Endodermal cell (in vitro differentiated cells): ENCODE data around the gene FAM13A. TPM values are rescaled to one million over a fixed set of nuclear protein-coding genes. Genes with fewer than 3 reads are reported as not detected.

ENCODE experiments used
- DNase-seq: peaks from one replicate; pipeline ENCODE4 v3.0.0-alpha.2; 2017
- H3K27ac ChIP-seq: 2 replicates; pipeline ENCODE4 v1.5.1; 2013; ENCODE audit warnings: mild to moderate bottlenecking, low read depth, low read length, moderate library complexity
- H3K27me3 ChIP-seq: 2 replicates; pipeline ENCODE4 v1.6.1; 2013; ENCODE audit warnings: mild to moderate bottlenecking, low read length, moderate library complexity; ENCODE audit not compliant: insufficient read depth, control insufficient read depth, poor library complexity, severe bottlenecking
- H3K36me3 ChIP-seq: 2 replicates; pipeline ENCODE4 v1.7.0; 2013; ENCODE audit warnings: mild to moderate bottlenecking, low read length, moderate library complexity; ENCODE audit not compliant: control insufficient read depth, insufficient read depth
- H3K4me1 ChIP-seq: one replicate; pipeline ENCODE4 v1.7.0; 2013; ENCODE audit warnings: low read length; ENCODE audit not compliant: control insufficient read depth, insufficient read depth
- H3K4me3 ChIP-seq: 2 replicates; pipeline ENCODE4 v1.5.1; 2013; ENCODE audit warnings: mild to moderate bottlenecking, low read length, moderate library complexity
- H3K9ac ChIP-seq: 2 replicates; pipeline ENCODE4 v1.6.1; 2013; ENCODE audit warnings: mild to moderate bottlenecking, low read length, moderate library complexity; ENCODE audit not compliant: poor library complexity, severe bottlenecking; ENCODE audit errors: extremely low read depth
- H3K9me3 ChIP-seq: 2 replicates; pipeline ENCODE4 v1.6.1; 2013; ENCODE audit warnings: mild to moderate bottlenecking, low read length, moderate library complexity; ENCODE audit not compliant: control insufficient read depth
- H3K27ac Mint-ChIP-seq: 2 replicates; pipeline ENCODE4 v1.8.0; 2020; ENCODE audit warnings: mixed read lengths
- H3K27me3 Mint-ChIP-seq: 2 replicates; pipeline ENCODE4 v1.8.0; 2021; ENCODE audit warnings: mild to moderate bottlenecking, mixed read lengths; ENCODE audit not compliant: insufficient read depth
- H3K36me3 Mint-ChIP-seq: 2 replicates; pipeline ENCODE4 v1.8.0; 2020; ENCODE audit warnings: low read depth, mixed read lengths
- H3K4me1 Mint-ChIP-seq: 2 replicates; pipeline ENCODE4 v1.8.0; 2020; ENCODE audit warnings: mixed read lengths
- H3K4me3 Mint-ChIP-seq: 2 replicates; pipeline ENCODE4 v1.8.0; 2020; ENCODE audit warnings: mild to moderate bottlenecking, moderate library complexity, mixed read lengths
- H3K9me3 Mint-ChIP-seq: 2 replicates; pipeline ENCODE4 v1.8.0; 2020; ENCODE audit warnings: mild to moderate bottlenecking, mixed read lengths
- CTCF ChIP-seq: fragments of 200-600 bp; sonication (generic); conservative IDR thresholded peaks from 2 replicates; pipeline ENCODE4 v1.5.0; 2021; ENCODE audit warnings: antibody characterized with exemption, mild to moderate bottlenecking
- WGBS, 2 experiments: methylation state at CpG; one replicate each; pipeline versions ENCODE4 v1.1.5 to v1.1.7; 2013; ENCODE audit warnings: missing lambda C conversion rate in 2 of 2, mixed read lengths in 1 of 2; ENCODE audit not compliant: insufficient coverage in 1 of 2, insufficient read length in 1 of 2; 5-methylcytosine and 5-hydroxymethylcytosine counted together
- total RNA-seq, 2 donors: library from RNA; stranded (reverse); fragmentation: NEBNext Ultra II Directional in 1 of 2; extraction: Animal tissue kit (Norgen Biotek cat#: 25700) in 1 of 2; gene quantifications; 2 replicates in 1 of 2; 3 replicates in 1 of 2; pipeline ENCODE4 v1.2.1, GENCODE V29; 2021

FAM13A gene
- total RNA-seq, 2 donors from 2014 or later: 13.6 to 17.0 TPM

GRCh38 chr4:89055157-89056080 lies 1.6 kb downstream of the FAM13A start:
- DNase-seq: no peak

GRCh38 chr4:89054627-89055026 lies 2.4 kb downstream of the FAM13A start:
- H3K27ac ChIP-seq: no peak overlapping the region
- DNase-seq: no peak
- peaks cover 5% of the 10 kb centered on the region for H3K36me3 Mint-ChIP-seq
- H3K27ac Mint-ChIP-seq: no peak overlapping the region
- no peak for TF ChIP-seq CTCF
- peak overlapping the region; percentile 67 for H3K4me3 Mint-ChIP-seq
- H3K9me3 ChIP-seq: no peaks in the 10 kb centered on the region
- no peaks in the 10 kb centered on the region for H3K27me3 ChIP-seq
- H3K4me1 ChIP-seq: peaks cover 3% of the 10 kb centered on the region
- no peaks in the 10 kb centered on the region for H3K36me3 ChIP-seq
- peaks cover 25% of the 10 kb centered on the region for H3K4me1 Mint-ChIP-seq
- H3K9me3 Mint-ChIP-seq: peaks cover 19% of the 10 kb centered on the region
- H3K9ac ChIP-seq: no peak overlapping the region
- peak overlapping the region; percentile 79 for H3K4me3 ChIP-seq
- no peaks in the 10 kb centered on the region for H3K27me3 Mint-ChIP-seq
- whole genome bisulfite sequencing, 2 experiments: 0 to 18% methylated on average over 1 of the region's 1 CpG

More at GRCh38 chr4:89055157-89056080, 1.6 kb downstream of the FAM13A start:
- peak overlapping the region; percentile 67 for H3K4me3 Mint-ChIP-seq
- WGBS, 2 experiments: no CpG with 5 or more reads among the region's 1 CpG
- H3K9me3 ChIP-seq: no peaks in the 10 kb centered on the region
- H3K4me1 ChIP-seq: peaks cover 3% of the 10 kb centered on the region
- H3K27ac ChIP-seq: no peak overlapping the region
- no peak for TF ChIP-seq CTCF
- H3K27me3 ChIP-seq: no peaks in the 10 kb centered on the region
- peaks cover 5% of the 10 kb centered on the region for H3K36me3 Mint-ChIP-seq
- no peak overlapping the region for H3K27ac Mint-ChIP-seq
- peaks cover under 1% of the 10 kb centered on the region for H3K27me3 Mint-ChIP-seq
- peaks cover 20% of the 10 kb centered on the region for H3K9me3 Mint-ChIP-seq
- H3K36me3 ChIP-seq: no peaks in the 10 kb centered on the region
- H3K9ac ChIP-seq: no peak overlapping the region
- H3K4me1 Mint-ChIP-seq: peaks cover 25% of the 10 kb centered on the region
- H3K4me3 ChIP-seq: peak overlapping the region; percentile 79

GRCh38 chr4:89049853-89050252 lies 7.1 kb downstream of the FAM13A start:
- Mint-ChIP-seq H3K4me1 (peaks cover 11% of the 10 kb centered on the region), H3K9me3 (peaks cover 12% of the 10 kb centered on the region), H3K27me3 (no peaks in the 10 kb centered on the region), H3K36me3 (peaks cover 5% of the 10 kb centered on the region), H3K27ac (no peak overlapping the region), H3K4me3 (no peak overlapping the region)
- no peak for DNase-seq
- Histone ChIP-seq H3K4me1 (no peaks in the 10 kb centered on the region), H3K9ac (no peak overlapping the region), H3K27me3 (no peaks in the 10 kb centered on the region), H3K36me3 (no peaks in the 10 kb centered on the region), H3K4me3 (no peak overlapping the region), H3K9me3 (no peaks in the 10 kb centered on the region), H3K27ac (no peak overlapping the region)
- no peak for TF ChIP-seq CTCF
- 89 to 93% methylated on average over 1 to 2 of the region's 2 CpGs for WGBS, 2 experiments
